HEK293 (cell line): ENCODE measurements around the gene KLLN.

ENCODE experiments used
- BCL11A ChIP-seq: fragments of 450-650 bp; formaldehyde crosslinking; IDR thresholded peaks from 2 replicates; pipeline ENCODE4 v1.5.1; 2016; ENCODE audit warnings: low read depth, missing biosample characterization, missing genetic modification characterization
- BCL11B ChIP-seq: fragments of 450-650 bp; formaldehyde crosslinking; IDR thresholded peaks from 2 replicates; pipeline ENCODE4 v1.5.1; 2016; ENCODE audit warnings: low read depth, missing biosample characterization, missing genetic modification characterization
- HOXA7 ChIP-seq: sonication (generic); formaldehyde crosslinking; IDR thresholded peaks from 2 replicates; pipeline ENCODE4 v1.8.1; 2022; ENCODE audit warnings: missing genetic modification reagents, borderline replicate concordance
- INSM2 ChIP-seq: fragments of 450-650 bp; formaldehyde crosslinking; IDR thresholded peaks from 2 replicates; pipeline ENCODE4 v1.5.1; 2016; ENCODE audit warnings: missing biosample characterization, missing genetic modification characterization
- OVOL3 ChIP-seq: fragments of 450-650 bp; formaldehyde crosslinking; IDR thresholded peaks from 2 replicates; pipeline ENCODE4 v1.5.1; 2016; ENCODE audit warnings: missing biosample characterization, missing genetic modification characterization
- SCRT1 ChIP-seq: fragments of 450-650 bp; formaldehyde crosslinking; IDR thresholded peaks from 2 replicates; pipeline ENCODE4 v1.5.1; 2016; ENCODE audit warnings: missing biosample characterization, missing genetic modification characterization, borderline replicate concordance
- YY2 ChIP-seq: fragments of 450-650 bp; formaldehyde crosslinking; IDR thresholded peaks from 2 replicates; pipeline ENCODE4 v1.5.1; 2016; ENCODE audit warnings: missing biosample characterization, missing genetic modification characterization
- ZBTB26 ChIP-seq: fragments of 450-650 bp; formaldehyde crosslinking; optimal IDR thresholded peaks from 2 replicates; pipeline ENCODE3; 2016; ENCODE audit warnings: missing biosample characterization, mild to moderate bottlenecking, missing genetic modification characterization
- ZBTB6 ChIP-seq: fragments of 450-650 bp; formaldehyde crosslinking; IDR thresholded peaks from 2 replicates; pipeline ENCODE4 v1.5.1; 2017; ENCODE audit warnings: missing biosample characterization, missing genetic modification characterization
- ZFHX2 ChIP-seq: fragments of 450-650 bp; formaldehyde crosslinking; conservative IDR thresholded peaks from 2 replicates; pipeline ENCODE4 v1.5.1; 2016; ENCODE audit warnings: missing biosample characterization, missing genetic modification characterization
- ZFP41 ChIP-seq: fragments of 450-650 bp; formaldehyde crosslinking; IDR thresholded peaks from 2 replicates; pipeline ENCODE4 v1.5.1; 2016; ENCODE audit warnings: missing biosample characterization, missing genetic modification characterization, borderline replicate concordance
- ZNF16 ChIP-seq: fragments of 450-650 bp; formaldehyde crosslinking; IDR thresholded peaks from 2 replicates; pipeline ENCODE4 v1.5.1; 2016; ENCODE audit warnings: low read depth, missing biosample characterization, missing genetic modification characterization
- ZNF174 ChIP-seq: fragments of 450-650 bp; formaldehyde crosslinking; IDR thresholded peaks from 2 replicates; pipeline ENCODE4 v1.5.0; 2017; ENCODE audit warnings: missing biosample characterization, mild to moderate bottlenecking, missing genetic modification characterization
- ZNF18 ChIP-seq: fragments of 450-650 bp; formaldehyde crosslinking; IDR thresholded peaks from 2 replicates; pipeline ENCODE4 v1.5.1; 2016; ENCODE audit warnings: missing biosample characterization, missing genetic modification characterization
- ZNF221 ChIP-seq: fragments of 450-650 bp; formaldehyde crosslinking; IDR thresholded peaks from 2 replicates; pipeline ENCODE4 v1.5.1; 2017; ENCODE audit warnings: missing biosample characterization, missing genetic modification characterization, borderline replicate concordance
- ZNF324 ChIP-seq: fragments of 450-650 bp; formaldehyde crosslinking; IDR thresholded peaks from 2 replicates; pipeline ENCODE4 v1.5.1; 2016; ENCODE audit warnings: missing biosample characterization, missing genetic modification characterization
- ZNF416 ChIP-seq: fragments of 450-650 bp; formaldehyde crosslinking; IDR thresholded peaks from 2 replicates; pipeline ENCODE4 v1.5.1; 2016; ENCODE audit warnings: missing biosample characterization, missing genetic modification characterization
- ZNF518A ChIP-seq: fragments of 450-650 bp; formaldehyde crosslinking; conservative IDR thresholded peaks from 2 replicates; pipeline ENCODE4 v1.5.1; 2016; ENCODE audit warnings: low read depth, missing biosample characterization, missing genetic modification characterization
- ZNF558 ChIP-seq: fragments of 450-650 bp; formaldehyde crosslinking; IDR thresholded peaks from 2 replicates; pipeline ENCODE4 v1.5.1; 2016; ENCODE audit warnings: missing biosample characterization, missing genetic modification characterization
- ZNF580 ChIP-seq: fragments of 450-650 bp; formaldehyde crosslinking; IDR thresholded peaks from 2 replicates; pipeline ENCODE4 v1.5.1; 2016; ENCODE audit warnings: missing biosample characterization, missing genetic modification characterization
- ZNF624 ChIP-seq: fragments of 450-650 bp; formaldehyde crosslinking; IDR thresholded peaks from 2 replicates; pipeline ENCODE4 v1.5.1; 2017; ENCODE audit warnings: missing biosample characterization, missing genetic modification characterization
- ZNF629 ChIP-seq: fragments of 450-650 bp; formaldehyde crosslinking; IDR thresholded peaks from 2 replicates; pipeline ENCODE4 v1.5.1; 2017; ENCODE audit warnings: missing biosample characterization, missing genetic modification characterization
- ZNF645 ChIP-seq: fragments of 450-650 bp; formaldehyde crosslinking; IDR thresholded peaks from 2 replicates; pipeline ENCODE4; 2016; ENCODE audit warnings: missing biosample characterization, missing genetic modification characterization
- ZNF692 ChIP-seq: fragments of 450-650 bp; formaldehyde crosslinking; IDR thresholded peaks from 2 replicates; pipeline ENCODE4 v1.5.1; 2016; ENCODE audit warnings: missing biosample characterization, missing genetic modification characterization
- ZNF707 ChIP-seq: fragments of 450-650 bp; formaldehyde crosslinking; IDR thresholded peaks from 2 replicates; pipeline ENCODE4 v1.5.1; 2016; ENCODE audit warnings: missing biosample characterization, missing genetic modification characterization

The KLLN gene

GRCh38 chr10:87817609-87818504 is 45.5 kb downstream of the KLLN start, which contains the start of gene ATAD1 (continued):
- TF ChIP-seq ZNF645 (tag by site-specific recombination) (no peak), ZNF16 (tag by site-specific recombination) (no peak), ZNF416 (tag by site-specific recombination) (no peak), ZNF624 (tag by site-specific recombination) (no peak), ZNF707 (tag by site-specific recombination) (no peak), YY2 (tag by site-specific recombination) (no peak), BCL11A (tag by site-specific recombination) (no peak), ZBTB6 (tag by site-specific recombination) (no peak), ZNF174 (tag by site-specific recombination) (no peak), ZBTB26 (tag by site-specific recombination) (peak; percentile 81), ZNF18 (no peak), ZNF221 (tag by site-specific recombination) (no peak), ZNF518A (peak; percentile 98), ZFP41 (tag by site-specific recombination) (no peak), ZNF324 (tag by site-specific recombination) (peak; percentile 37; the same call in 1 of the 2 replicates), SCRT1 (tag by site-specific recombination) (no peak), ZNF558 (no peak), INSM2 (tag by site-specific recombination) (peak; percentile 18; the same call in 1 of the 2 replicates), BCL11B (tag by site-specific recombination) (0 out of 2 replicates have a peak, but pooled peaks have one; percentile 71), OVOL3 (tag by site-specific recombination) (no peak), ZNF580 (peak; percentile 90), ZFHX2 (tag by site-specific recombination) (peak; percentile 33), HOXA7 (CRISPR knock-in tag) (no peak), ZNF629 (tag by site-specific recombination) (no peak; the same call in 1 of the 2 replicates), ZNF692 (tag by site-specific recombination) (no peak)
